GM12878 (cell line): ENCODE data around the gene SPANXB1. TPM values are rescaled to one million over a fixed set of nuclear protein-coding genes. Genes with fewer than 3 reads are reported as not detected.

ENCODE experiments used
- ATAC-seq: fragments of 200-7000 bp; cut with Tn5 transposase; 3 replicates; pipeline ENCODE4 v1.9.1; 2020; ENCODE audit warnings: mild to moderate bottlenecking, moderate library complexity
- BruUV-seq: library from RNA; stranded (reverse); fragments of 400-500 nt; replicated peaks from 2 replicates; lab custom pipeline; 2021; lab: Mats Ljungman, UMichigan
- CTCF ChIA-PET: fragments of 300-600 bp; sonication (Branson Sonifier 250); formaldehyde crosslinking; extraction: SDS; loops from one replicate; lab custom pipeline; 2021; ENCODE audit warnings: inconsistent platforms; lab: Yijun Ruan, JAX
- POLR2A ChIA-PET: fragments of 350-600 bp; formaldehyde crosslinking; extraction: SDS; loops from one replicate; lab custom pipeline; 2021; ENCODE audit warnings: inconsistent platforms; lab: Charles Lee
- RAD21 ChIA-PET: fragments of 300-600 bp; sonication (Branson Sonifier 250); formaldehyde crosslinking; loops from one replicate; lab custom pipeline; 2023; ENCODE audit warnings: antibody characterized with exemption; ENCODE audit not compliant: unreplicated experiment; lab: Charles Lee
- SMC1A ChIA-PET: fragments of 300-600 bp; sonication (Branson Sonifier 250); formaldehyde crosslinking; loops from one replicate; lab custom pipeline; 2023; ENCODE audit not compliant: unreplicated experiment, uncharacterized antibody; lab: Charles Lee
- DNase-seq: peaks from one replicate; pipeline ENCODE4 v3.0.0-alpha.2; 2011; ENCODE audit warnings: low read depth, low spot score
- FAIRE-seq: peaks from 3 replicates; lab custom pipeline; 2011; peaks lifted over from hg19 to GRCh38; lab: Jason Lieb, UNC
- H2AFZ ChIP-seq: 2 replicates; pipeline ENCODE4 v1.6.0; 2011; ENCODE audit warnings: low read depth, low read length, control low read depth; ENCODE audit not compliant: control insufficient read depth
- H3K27ac ChIP-seq: 2 replicates; pipeline ENCODE4 v1.5.1; 2011; ENCODE audit warnings: control low read depth; ENCODE audit not compliant: control insufficient read depth, insufficient read depth
- H3K27me3 ChIP-seq, 2 experiments: replicated peaks in 1 of 2; 2 replicates each; pipeline versions ENCODE4 v1.6.0 to v1.6.1; 2011; ENCODE audit warnings: low read length in 1 of 2; ENCODE audit not compliant: control insufficient read depth in 2 of 2, insufficient read depth in 2 of 2
- H3K36me3 ChIP-seq, 2 experiments: 2 replicates each; pipeline ENCODE4 v1.5.1; 2011; ENCODE audit warnings: low read length in 1 of 2; ENCODE audit not compliant: control insufficient read depth in 2 of 2, insufficient read depth in 2 of 2
- H3K4me1 ChIP-seq: 2 replicates; pipeline ENCODE4 v1.6.1; 2011; ENCODE audit warnings: mild to moderate bottlenecking, low read length, moderate library complexity, mixed read lengths; ENCODE audit not compliant: control insufficient read depth, insufficient read depth
- H3K4me2 ChIP-seq: 2 replicates; pipeline ENCODE4 v1.6.0; 2011; ENCODE audit warnings: control low read depth; ENCODE audit not compliant: control insufficient read depth, insufficient read depth
- H3K4me3 ChIP-seq: fragments of 200-600 bp; sonication (generic); 2 replicates; pipeline ENCODE4 v1.5.1; 2016
- H3K79me2 ChIP-seq: 2 replicates; pipeline ENCODE4 v1.6.0; 2011; ENCODE audit warnings: low read length; ENCODE audit not compliant: control insufficient read depth, insufficient read depth
- H3K9ac ChIP-seq: 2 replicates; pipeline ENCODE4 v1.8.0; 2011; ENCODE audit warnings: low read length, control low read depth, mixed read lengths; ENCODE audit not compliant: control insufficient read depth, insufficient read depth
- H3K9me3 ChIP-seq: replicated peaks from 3 replicates; pipeline ENCODE4 v1.5.1; 2011; ENCODE audit warnings: mild to moderate bottlenecking, low read length; ENCODE audit not compliant: control insufficient read depth, insufficient read depth
- H4K20me1 ChIP-seq: 2 replicates; pipeline ENCODE4 v1.6.0; 2011; ENCODE audit not compliant: control insufficient read depth, insufficient read depth
- BACH1 ChIP-seq: fragments of 450-650 bp; IDR thresholded peaks from 2 replicates; pipeline ENCODE4 v1.6.1; 2017; ENCODE audit warnings: mild to moderate bottlenecking, borderline replicate concordance
- CEBPZ ChIP-seq: fragments of 150-350 bp; IDR thresholded peaks from 2 replicates; pipeline ENCODE4 v1.6.1; 2016; ENCODE audit warnings: low read depth, low read length
- CHD2 ChIP-seq: IDR thresholded peaks from 2 replicates; pipeline ENCODE4 v1.6.1; 2011; ENCODE audit warnings: low read depth, low read length, improper control_type of control experiment, borderline replicate concordance
- EP300 ChIP-seq, 2 experiments: fragments of 150-350 bp in 1 of 2; IDR thresholded peaks; 2 replicates each; pipeline ENCODE4 v1.6.1; 2011 to 2012; ENCODE audit warnings: low read depth in 2 of 2, low read length in 2 of 2, borderline replicate concordance in 1 of 2, improper control_type of control experiment in 1 of 2, inconsistent platforms in 1 of 2; ENCODE audit not compliant: control insufficient read depth in 1 of 2
- JUND ChIP-seq: IDR thresholded peaks from 2 replicates; pipeline ENCODE4 v1.6.1; 2012; ENCODE audit warnings: low read depth, mild to moderate bottlenecking, low read length, improper control_type of control experiment, moderate library complexity
- LARP7 ChIP-seq: fragments of 450-650 bp; IDR thresholded peaks from 2 replicates; pipeline ENCODE4 v1.6.1; 2017; ENCODE audit warnings: mild to moderate bottlenecking
- RAD21 ChIP-seq: IDR thresholded peaks from 2 replicates; pipeline ENCODE4 v1.6.1; 2011; ENCODE audit warnings: mild to moderate bottlenecking, low read depth, low read length, moderate library complexity; ENCODE audit not compliant: insufficient read depth
- SP1 ChIP-seq: IDR thresholded peaks from one replicate; pipeline ENCODE4 v1.6.1; 2011; ENCODE audit warnings: low read depth, low read length
- TCF12 ChIP-seq: IDR thresholded peaks from 2 replicates; pipeline ENCODE4 v1.6.1; 2011; ENCODE audit warnings: low read depth, mild to moderate bottlenecking, low read length
- ZNF217 ChIP-seq: fragments of 450-650 bp; IDR thresholded peaks from 2 replicates; pipeline ENCODE4 v1.6.1; 2017; ENCODE audit warnings: antibody characterized with exemption, mild to moderate bottlenecking
- ZZZ3 ChIP-seq: IDR thresholded peaks from 2 replicates; pipeline ENCODE4 v1.6.1; 2011; ENCODE audit warnings: low read depth; ENCODE audit not compliant: control insufficient read depth, insufficient read length
- WGBS: methylation state at CpG from one replicate; pipeline ENCODE4 v1.1.6; 2016; ENCODE audit warnings: low lambda C conversion rate; ENCODE audit not compliant: insufficient replicate concordance, insufficient coverage; ENCODE audit errors: missing lambda C conversion rate; 5-methylcytosine and 5-hydroxymethylcytosine counted together
- in situ Hi-C: fragments of 300-500 bp; cut with MboI; formaldehyde crosslinking; loops from 9 replicates; pipeline ENCODE4 v1.14.3; 2018; ENCODE audit warnings: mixed read lengths
- intact Hi-C: fragments of 100-400 bp; cut with micrococcal nuclease; formaldehyde crosslinking; loops from one replicate; pipeline ENCODE4 v1.14.2; 2022; ENCODE audit not compliant: unreplicated experiment
- polyA plus RNA-seq, 11 experiments: library from polyadenylated mRNA; depleted of rRNA in 4 of 11; unstranded in 6 of 11; stranded (reverse) in 5 of 11; fragments of >200 nt; fragmentation: Nextera tagmentation in 4 of 11; fragmentation: Illumina TruSeq in 1 of 11; extraction: Ambion mirVana in 4 of 11; extraction: Trizol in 1 of 11; gene quantifications; 1 replicate in 1 of 11; 2 replicates in 10 of 11; pipeline versions ENCODE4 v1.2.1 to v1.2.3, GENCODE V29; 2011 to 2016; ENCODE audit warnings: inconsistent platforms in 2 of 11, missing spikeins in 2 of 11, low read depth in 1 of 11
- total RNA-seq, 4 experiments: library from RNA; depleted of rRNA in 3 of 4; stranded (reverse); fragments of >200 nt in 3 of 4; fragmentation: Illumina TruSeq in 1 of 4; extraction: Trizol in 1 of 4; gene quantifications; 2 replicates each; pipeline versions ENCODE4 v1.2.1 to v1.2.3, GENCODE V29; 2013 to 2021
- TF ChIP-seq, protein P1 (sequence below): fragments of 450-650 bp; formaldehyde crosslinking; IDR thresholded peaks from 2 replicates; pipeline ENCODE4 v1.4.0; 2020; ENCODE audit warnings: mild to moderate bottlenecking, moderate library complexity

The SPANXB1 gene
- total and polyA plus RNA-seq, 10 of the 15 experiments (the other 5 are each of a cell fraction or from before 2014, with no cell fraction given) = 0.18 TPM; not detected in 9

DNA sequence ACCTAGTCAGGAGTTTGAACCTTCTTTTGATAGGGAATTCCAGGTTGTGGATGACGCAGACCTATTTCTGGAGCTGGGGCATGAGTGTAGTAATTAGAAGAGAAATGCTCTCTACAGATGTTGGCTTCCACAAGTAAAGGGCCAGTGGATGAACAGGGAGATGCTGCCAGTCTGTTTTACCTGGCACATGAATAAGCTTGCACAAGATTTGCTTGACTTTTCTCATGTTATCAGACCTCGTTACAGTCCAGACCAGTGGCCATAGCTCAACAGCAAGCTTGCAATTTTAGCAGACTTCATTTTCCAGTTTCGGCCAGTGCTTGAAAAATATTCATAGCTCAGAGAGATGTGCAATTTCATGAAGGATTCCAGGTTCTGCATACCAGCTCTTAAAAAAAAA, 26.9 kb upstream of the SPANXB1 start:
- H3K9ac ChIP-seq = no peak overlapping the region
- no TSS peak for BruUV-seq
- no peak overlapping the region for H3K4me2 ChIP-seq
- H3K36me3 ChIP-seq = no peaks in the 10 kb centered on the region
- H3K27ac ChIP-seq = no peak overlapping the region
- H3K79me2 ChIP-seq = no peaks in the 10 kb centered on the region
- no peaks in the 10 kb centered on the region for H3K9me3 ChIP-seq
- no peak overlapping the region for H3K4me3 ChIP-seq
- CTCF ChIA-PET = interaction anchor here (0.6 kb wide), 1 partner anchor 1743 kb away, joined by 7 read pairs; no protein-coding TSS in a partner anchor
- TF ChIP-seq ZZZ3 (no peak), BACH1 (no peak), SP1 (no peak), ZNF217 (no peak), TCF12 (no peak), CEBPZ (no peak), RAD21 (no peak), JUND (no peak), LARP7 (no peak), CHD2 (no peak), EP300 (IDR thresholded peaks at IDR 0.05; ENCODE audit: borderline replicate concordance in 1 of 2, control insufficient read depth in 1 of 2, low read depth in 2 of 2, low read length in 2 of 2) (no peak)
- TF ChIP-seq, protein P1, sequence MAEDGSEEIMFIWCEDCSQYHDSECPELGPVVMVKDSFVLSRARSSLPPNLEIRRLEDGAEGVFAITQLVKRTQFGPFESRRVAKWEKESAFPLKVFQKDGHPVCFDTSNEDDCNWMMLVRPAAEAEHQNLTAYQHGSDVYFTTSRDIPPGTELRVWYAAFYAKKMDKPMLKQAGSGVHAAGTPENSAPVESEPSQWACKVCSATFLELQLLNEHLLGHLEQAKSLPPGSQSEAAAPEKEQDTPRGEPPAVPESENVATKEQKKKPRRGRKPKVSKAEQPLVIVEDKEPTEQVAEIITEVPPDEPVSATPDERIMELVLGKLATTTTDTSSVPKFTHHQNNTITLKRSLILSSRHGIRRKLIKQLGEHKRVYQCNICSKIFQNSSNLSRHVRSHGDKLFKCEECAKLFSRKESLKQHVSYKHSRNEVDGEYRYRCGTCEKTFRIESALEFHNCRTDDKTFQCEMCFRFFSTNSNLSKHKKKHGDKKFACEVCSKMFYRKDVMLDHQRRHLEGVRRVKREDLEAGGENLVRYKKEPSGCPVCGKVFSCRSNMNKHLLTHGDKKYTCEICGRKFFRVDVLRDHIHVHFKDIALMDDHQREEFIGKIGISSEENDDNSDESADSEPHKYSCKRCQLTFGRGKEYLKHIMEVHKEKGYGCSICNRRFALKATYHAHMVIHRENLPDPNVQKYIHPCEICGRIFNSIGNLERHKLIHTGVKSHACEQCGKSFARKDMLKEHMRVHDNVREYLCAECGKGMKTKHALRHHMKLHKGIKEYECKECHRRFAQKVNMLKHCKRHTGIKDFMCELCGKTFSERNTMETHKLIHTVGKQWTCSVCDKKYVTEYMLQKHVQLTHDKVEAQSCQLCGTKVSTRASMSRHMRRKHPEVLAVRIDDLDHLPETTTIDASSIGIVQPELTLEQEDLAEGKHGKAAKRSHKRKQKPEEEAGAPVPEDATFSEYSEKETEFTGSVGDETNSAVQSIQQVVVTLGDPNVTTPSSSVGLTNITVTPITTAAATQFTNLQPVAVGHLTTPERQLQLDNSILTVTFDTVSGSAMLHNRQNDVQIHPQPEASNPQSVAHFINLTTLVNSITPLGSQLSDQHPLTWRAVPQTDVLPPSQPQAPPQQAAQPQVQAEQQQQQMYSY = no peak
- POLR2A ChIA-PET = no interaction called here
- in situ Hi-C loops = no loop called here
- FAIRE-seq = no peak
- H3K27me3 ChIP-seq = no peaks in the 10 kb centered on the region
- H2AFZ ChIP-seq = no peak overlapping the region
- 20% methylated on average over 3 of the region's 3 CpGs for WGBS
- no peak for ATAC-seq
- SMC1A ChIA-PET = no interaction called here
- DNase-seq = no peak
- intact Hi-C loops = no loop called here
- RAD21 ChIA-PET = no interaction called here
- H3K4me1 ChIP-seq = no peaks in the 10 kb centered on the region
- no peaks in the 10 kb centered on the region for H4K20me1 ChIP-seq
